HepG2 (cell line): ENCODE measurements around the gene ZFPL1. TPM values are rescaled to one million over a fixed set of nuclear protein-coding genes. Genes with fewer than 3 reads are reported as not detected.

Experiments
- AKNA ChIP-seq: sonication (generic); formaldehyde crosslinking; IDR thresholded peaks from 2 replicates; pipeline ENCODE4 v1.4.0; 2020; ENCODE audit warnings: missing genetic modification reagents, borderline replicate concordance
- CENPX ChIP-seq: sonication (generic); formaldehyde crosslinking; IDR thresholded peaks from 2 replicates; pipeline ENCODE4 v1.9.0; 2021; ENCODE audit warnings: mild to moderate bottlenecking, missing genetic modification reagents, moderate library complexity
- GMEB1 ChIP-seq: sonication (generic); formaldehyde crosslinking; IDR thresholded peaks from 2 replicates; pipeline ENCODE4 v1.5.1; 2020; ENCODE audit warnings: missing genetic modification reagents, mild to moderate bottlenecking, borderline replicate concordance
- HDAC1 ChIP-seq: sonication (generic); formaldehyde crosslinking; IDR thresholded peaks from 2 replicates; pipeline ENCODE4 v1.5.1; 2020; ENCODE audit warnings: mild to moderate bottlenecking, missing genetic modification reagents
- KDM1A ChIP-seq: IDR thresholded peaks from 2 replicates; pipeline ENCODE4 v1.6.1; 2016; ENCODE audit warnings: missing compliant biosample characterization
- POLR2AphosphoS2 ChIP-seq: IDR thresholded peaks from 2 replicates; pipeline ENCODE4 v1.6.1; 2011; ENCODE audit warnings: low read depth, low read length, improper control_type of control experiment
- RBM22 ChIP-seq: fragments of 200-400 bp; formaldehyde crosslinking; optimal IDR thresholded peaks from 2 replicates; pipeline ENCODE3; 2017; ENCODE audit warnings: mild to moderate bottlenecking, low read length, moderate library complexity
- SAP130 ChIP-seq: IDR thresholded peaks from 2 replicates; pipeline ENCODE4 v1.6.1; 2016; ENCODE audit warnings: low read depth
- SMARCE1 ChIP-seq: fragments of 450-650 bp; IDR thresholded peaks from 2 replicates; pipeline ENCODE4 v1.6.1; 2017; ENCODE audit warnings: borderline replicate concordance
- SPEN ChIP-seq: sonication (generic); formaldehyde crosslinking; IDR thresholded peaks from 2 replicates; pipeline ENCODE4 v1.5.1; 2020; ENCODE audit warnings: low read depth, mild to moderate bottlenecking, missing genetic modification reagents
- ZBTB34 ChIP-seq: sonication (generic); formaldehyde crosslinking; IDR thresholded peaks from 2 replicates; pipeline ENCODE4 v1.8.0; 2022; ENCODE audit warnings: mild to moderate bottlenecking, missing genetic modification reagents
- ZFX ChIP-seq: sonication (generic); formaldehyde crosslinking; IDR thresholded peaks from 2 replicates; pipeline ENCODE4 v1.4.0; 2020; ENCODE audit warnings: mild to moderate bottlenecking, low read depth, missing genetic modification reagents, moderate library complexity
- ZKSCAN1 ChIP-seq: fragments of 150-350 bp; IDR thresholded peaks from 2 replicates; pipeline ENCODE4 v1.6.1; 2014; ENCODE audit warnings: low read length
- ZNF101 ChIP-seq: sonication (generic); formaldehyde crosslinking; IDR thresholded peaks from 2 replicates; pipeline ENCODE4 v1.4.0; 2020; ENCODE audit warnings: mild to moderate bottlenecking, low read depth, missing genetic modification reagents, borderline replicate concordance
- ZNF362 ChIP-seq: sonication (generic); formaldehyde crosslinking; IDR thresholded peaks from 2 replicates; pipeline ENCODE4 v1.4.0; 2020; ENCODE audit warnings: missing genetic modification reagents, mild to moderate bottlenecking, borderline replicate concordance
- ZNF552 ChIP-seq: sonication (generic); formaldehyde crosslinking; IDR thresholded peaks from 2 replicates; pipeline ENCODE4 v1.9.0; 2022; ENCODE audit warnings: missing genetic modification reagents, mild to moderate bottlenecking, borderline replicate concordance
- ZNF597 ChIP-seq: sonication (generic); formaldehyde crosslinking; IDR thresholded peaks from 2 replicates; pipeline ENCODE4 v1.5.0; 2020; ENCODE audit warnings: missing genetic modification reagents
- ZNF773 ChIP-seq: sonication (generic); formaldehyde crosslinking; IDR thresholded peaks from 2 replicates; pipeline ENCODE4 v1.4.0; 2020; ENCODE audit warnings: missing genetic modification reagents, borderline replicate concordance
- ZSCAN31 ChIP-seq: sonication (generic); formaldehyde crosslinking; IDR thresholded peaks from 2 replicates; pipeline ENCODE4 v1.5.0; 2020; ENCODE audit warnings: low read depth, mild to moderate bottlenecking, missing genetic modification reagents
- polyA plus RNA-seq, 8 experiments: library from polyadenylated mRNA; depleted of rRNA in 3 of 8; stranded (reverse) in 7 of 8; unstranded in 1 of 8; fragments of >200 nt; fragmentation: Illumina TruSeq in 4 of 8; extraction: Trizol in 4 of 8; gene quantifications; 2 replicates each; pipeline versions ENCODE4 v1.2.1 to v1.2.3, GENCODE V29; 2011 to 2016; ENCODE audit warnings: low read depth in 4 of 8, missing spikeins in 1 of 8, mixed read lengths in 1 of 8; ENCODE audit not compliant: insufficient read depth in 1 of 8
- total RNA-seq, 5 experiments: library from RNA; depleted of rRNA; stranded (reverse); fragments of >200 nt; fragmentation: Illumina TruSeq; extraction: Trizol; gene quantifications; 2 replicates each; pipeline ENCODE4 v1.2.3, GENCODE V29; 2016; ENCODE audit warnings: low read depth in 1 of 5

The ZFPL1 gene
- total and polyA plus RNA-seq, 2 of the 13 experiments (the other 11 are each of a cell fraction or from before 2014, with no cell fraction given), result 32.2 to 56.0 TPM

GRCh38 chr11:65112546-65113360 is 28.7 kb downstream of the ZFPL1 start (continued):
- no peak for TF ChIP-seq ZBTB34 (CRISPR knock-in tag)
- TF ChIP-seq CENPX (CRISPR knock-in tag), result no peak
- no peak for TF ChIP-seq GMEB1 (CRISPR knock-in tag)
- peak; percentile 37; the same call in 1 of the 2 replicates for TF ChIP-seq KDM1A (CRISPR knock-in tag)
- TF ChIP-seq ZKSCAN1, result no peak
- TF ChIP-seq ZNF552 (CRISPR knock-in tag), result no peak; the same call in 1 of the 2 replicates
- peak; percentile 39; the same call in 1 of the 2 replicates for TF ChIP-seq SPEN (CRISPR knock-in tag)
- peak; percentile 52 for TF ChIP-seq SAP130 (CRISPR knock-in tag)
- no peak for TF ChIP-seq ZNF362 (CRISPR knock-in tag)
- TF ChIP-seq SMARCE1, result no peak
- peak; percentile 75 for TF ChIP-seq ZFX (CRISPR knock-in tag)
- peak; percentile 77 for TF ChIP-seq HDAC1 (CRISPR knock-in tag)
- peak; percentile 45 for TF ChIP-seq RBM22
- no peak for TF ChIP-seq ZNF597 (CRISPR knock-in tag)
- TF ChIP-seq ZNF773 (CRISPR knock-in tag), result peak; percentile 30; the same call in 1 of the 2 replicates
- no peak for TF ChIP-seq POLR2AphosphoS2
- no peak for TF ChIP-seq ZNF101
- no peak for TF ChIP-seq AKNA (CRISPR knock-in tag)
- TF ChIP-seq ZSCAN31 (CRISPR knock-in tag), result no peak
